Thyroid gland (tissue), 4 donors: ENCODE results near the gene ACTG2. TPM values are rescaled to one million over a fixed set of nuclear protein-coding genes. Genes with fewer than 3 reads are reported as not detected.
"Not testable (repeated sequence)": the region's sequence is repeated elsewhere in the genome, so short reads cannot be mapped to it uniquely, and the experiment has no call there.

Experiments
- DNase-seq, 2 donors: peaks; one replicate each; pipeline ENCODE4 v3.0.0-alpha.2; 2019
- H3K27ac ChIP-seq, 3 donors: fragments of 200-600 bp; sonication (generic); 1 replicate in 2 of 3; 2 replicates in 1 of 3; pipeline ENCODE4 v1.5.1; 2016 to 2019; ENCODE audit warnings: mild to moderate bottlenecking in 1 of 3, moderate library complexity in 1 of 3
- H3K27me3 ChIP-seq: fragments of 200-600 bp; sonication (generic); one replicate; pipeline ENCODE4 v1.5.1; 2019
- H3K36me3 ChIP-seq, 2 donors: fragments of 200-600 bp; sonication (generic); one replicate each; pipeline ENCODE4 v1.5.1; 2016 to 2019
- H3K4me1 ChIP-seq, 2 donors: fragments of 200-600 bp; sonication (generic); one replicate each; pipeline ENCODE4 v1.5.1; 2017 to 2019
- H3K4me3 ChIP-seq, 3 donors: fragments of 200-600 bp; sonication (generic); replicated peaks in 1 of 3; 1 replicate in 2 of 3; 2 replicates in 1 of 3; pipeline ENCODE4 v1.5.1; 2016; ENCODE audit warnings: mild to moderate bottlenecking in 1 of 3
- H3K9me3 ChIP-seq: fragments of 200-600 bp; sonication (generic); one replicate; pipeline ENCODE4 v1.5.1; 2017
- CTCF ChIP-seq, 6 experiments: fragments of 200-600 bp in 3 of 6; fragments of 450-650 bp in 3 of 6; sonication (generic) in 3 of 6; IDR thresholded peaks; one replicate each; pipeline ENCODE4 v1.5.1; 2016 to 2019; ENCODE audit warnings: antibody characterized with exemption in 6 of 6, mild to moderate bottlenecking in 2 of 6, inconsistent platforms in 1 of 6, moderate library complexity in 1 of 6
- POLR2A ChIP-seq, 2 donors: fragments of 450-650 bp; IDR thresholded peaks; one replicate each; pipeline ENCODE4 v1.6.1; 2017; ENCODE audit warnings: antibody characterized with exemption in 2 of 2, mild to moderate bottlenecking in 2 of 2, moderate library complexity in 1 of 2
- WGBS, 2 donors: methylation state at CpG; one replicate each; pipeline ENCODE4 v1.1.5; 2017; 5-methylcytosine and 5-hydroxymethylcytosine counted together
- intact Hi-C: fragments of 100-400 bp; cut with DNase I; formaldehyde crosslinking; loops from one replicate; pipeline ENCODE4 v1.15.1; 2023
- total RNA-seq, 4 donors: library from RNA; depleted of rRNA; stranded (reverse); fragments of >200 nt; gene quantifications; one replicate each; pipeline ENCODE4 v1.2.3, GENCODE V29; 2016

ACTG2 gene
- total RNA-seq, 4 donors from 2014 or later, result 1.5 to 24.4 (median 2.3) TPM

DNA sequence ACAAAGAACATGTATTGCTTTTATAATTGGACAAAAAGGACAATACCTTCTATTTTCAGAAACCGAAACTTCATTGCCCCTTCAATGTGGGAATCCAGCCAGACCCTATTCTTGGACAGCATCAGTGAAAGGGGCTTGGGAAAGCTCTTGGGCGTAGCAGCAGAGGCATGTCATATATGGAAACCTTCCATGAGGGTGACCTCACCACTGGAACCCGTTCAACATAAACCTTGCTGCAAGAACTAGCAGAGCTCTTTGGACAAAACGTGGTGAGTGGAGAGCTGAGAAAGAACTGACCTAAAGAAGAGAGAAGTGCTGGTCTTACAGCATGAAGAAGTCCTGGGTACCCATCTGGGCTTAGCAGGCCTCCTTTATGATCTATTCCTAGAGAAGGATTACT is 22.7 kb upstream of the ACTG2 start:
- intact Hi-C loops, result no loop called here
- Histone ChIP-seq H3K4me1 (no peaks in the 10 kb centered on the region), H3K27me3 (no peaks in the 10 kb centered on the region), H3K27ac (no peak overlapping the region), H3K4me3 (no peak overlapping the region), H3K9me3 (no peaks in the 10 kb centered on the region), H3K36me3 (peaks cover 0 to 9% of the 10 kb centered on the region in 2 donors)
- TF ChIP-seq CTCF (IDR thresholded peaks at IDR 0.05) (no peak), POLR2A (IDR thresholded peaks at IDR 0.05) (no peak)
- 63 to 73% methylated on average over 4 of the region's 4 CpGs for WGBS, 2 donors
- DNase-seq, result peak in 1 of 2 donors; percentile 5

DNA sequence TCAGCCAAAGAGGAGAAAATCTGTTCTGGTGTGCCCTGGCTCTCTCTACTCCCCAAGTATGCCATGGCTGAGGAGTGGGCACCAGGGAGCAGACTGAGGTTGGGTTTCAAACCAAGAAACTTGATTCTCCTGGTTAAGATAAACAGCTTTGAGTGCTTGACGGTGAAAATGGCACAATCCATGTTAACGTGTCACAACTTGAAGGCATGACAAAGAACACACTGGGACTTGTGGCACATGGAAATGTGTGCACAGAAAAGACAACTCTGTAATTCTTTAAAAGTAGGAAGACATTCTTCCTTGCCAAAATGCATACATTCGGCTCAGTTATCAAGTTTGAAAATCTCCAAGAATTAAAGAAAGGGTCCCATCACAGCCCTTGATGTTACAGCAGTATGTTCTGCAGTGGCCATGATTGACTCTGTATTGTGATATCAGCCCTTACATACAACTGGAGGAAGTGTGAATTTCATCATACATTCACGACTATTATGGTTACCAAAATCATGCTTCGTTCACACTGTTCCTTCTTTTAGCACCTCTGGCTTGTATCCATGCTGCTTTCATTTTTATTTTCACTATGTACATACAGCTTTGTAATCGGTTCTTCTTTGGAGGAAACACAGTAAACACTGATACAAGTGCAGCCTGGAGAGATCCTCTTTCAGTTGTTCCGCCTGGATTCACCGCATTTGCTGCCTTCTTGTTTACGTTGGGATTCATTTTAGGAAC is 15.6 kb upstream of the ACTG2 start:
- DNase-seq, result no peak
- intact Hi-C loops, result no loop called here
- Histone ChIP-seq H3K9me3 (no peaks in the 10 kb centered on the region), H3K4me3 (no peak overlapping the region), H3K36me3 (no peaks in the 10 kb centered on the region), H3K4me1 (no peaks in the 10 kb centered on the region), H3K27me3 (no peaks in the 10 kb centered on the region), H3K27ac (no peak overlapping the region)
- TF ChIP-seq CTCF (IDR thresholded peaks at IDR 0.05) (no peak), POLR2A (IDR thresholded peaks at IDR 0.05) (no peak)
- WGBS, 2 donors, result 52 to 54% methylated on average over 9 of the region's 9 CpGs

DNA sequence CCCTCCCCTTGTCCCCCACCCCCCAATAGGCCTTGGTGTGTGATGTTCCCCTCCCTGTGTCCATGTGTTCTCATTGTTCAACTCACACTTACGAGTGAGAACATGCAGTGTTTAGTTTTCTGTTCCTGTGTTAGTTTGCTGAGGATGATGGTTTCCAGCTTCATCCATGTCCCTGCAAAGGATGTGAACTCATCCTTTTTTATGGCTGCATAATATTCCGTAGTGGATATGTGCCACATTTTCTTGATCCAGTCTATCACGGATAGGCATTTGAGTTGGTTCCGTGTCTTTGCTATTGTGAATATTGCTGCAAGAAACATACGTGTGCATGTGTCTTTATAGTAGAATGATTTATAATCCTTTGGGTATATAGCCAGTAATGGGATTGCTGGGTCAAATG is 14.8 kb upstream of the ACTG2 start:
- 92% methylated on average over 5 of the region's 5 CpGs for WGBS, 2 donors

DNA sequence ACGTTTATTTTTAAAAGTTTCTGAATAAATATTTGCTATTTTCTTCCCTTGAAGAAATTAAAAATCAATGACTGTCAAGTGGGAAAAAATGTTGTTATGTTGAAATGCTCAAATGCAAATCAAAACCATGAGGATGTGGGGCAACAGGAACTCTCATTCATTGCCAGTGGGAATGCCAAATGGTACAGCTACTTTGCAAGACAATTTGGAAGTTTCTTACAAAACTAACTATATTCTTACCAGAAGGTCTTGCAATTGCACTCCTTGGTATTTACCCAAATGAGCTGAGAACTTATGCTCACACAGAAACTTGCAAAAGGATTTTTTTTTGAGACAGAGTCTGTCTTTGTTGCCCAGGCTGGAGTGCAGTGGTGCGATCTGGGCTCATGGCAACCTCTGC is 7.4 kb upstream of the ACTG2 start:
- H3K27ac ChIP-seq, result no peak overlapping the region
- H3K9me3 ChIP-seq, result no peaks in the 10 kb centered on the region
- H3K36me3 ChIP-seq, result no peaks in the 10 kb centered on the region
- 56% methylated on average over 2 of the region's 2 CpGs for WGBS, 2 donors
- no peaks in the 10 kb centered on the region for H3K4me1 ChIP-seq
- intact Hi-C loops, result no loop called here
- no peak for DNase-seq
- no peak for TF ChIP-seq CTCF (IDR thresholded peaks at IDR 0.05)
- TF ChIP-seq POLR2A (IDR thresholded peaks at IDR 0.05), result no peak
- no peak overlapping the region for H3K4me3 ChIP-seq
- no peaks in the 10 kb centered on the region for H3K27me3 ChIP-seq

More for the DNA sequence above, 14.8 kb upstream of the ACTG2 start:
- H3K9me3 ChIP-seq, intact Hi-C loops, H3K4me3 ChIP-seq, H3K36me3 ChIP-seq, H3K27me3 ChIP-seq, H3K27ac ChIP-seq, H3K4me1 ChIP-seq, DNase-seq: not testable (repeated sequence)

DNA sequence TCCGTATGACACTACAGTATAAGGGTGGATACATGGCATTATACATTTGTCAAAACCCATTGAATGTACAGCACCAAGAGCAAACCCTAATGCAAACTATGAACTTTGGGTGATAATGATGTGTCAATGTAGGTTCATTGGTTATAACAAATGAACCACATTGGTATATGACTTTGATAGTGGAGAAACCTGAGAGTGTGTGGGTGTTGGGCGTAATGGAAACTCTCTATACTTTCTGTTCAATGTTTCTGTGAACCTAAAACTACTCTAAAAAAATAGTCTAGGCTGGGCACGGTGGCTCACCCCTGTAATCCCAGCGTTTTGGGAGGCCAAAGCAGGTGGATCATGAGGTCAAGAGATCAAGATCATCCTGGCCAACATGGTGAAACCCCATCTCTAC is 6.5 kb upstream of the ACTG2 start:
- TF ChIP-seq POLR2A (IDR thresholded peaks at IDR 0.05) (no peak), CTCF (IDR thresholded peaks at IDR 0.05) (no peak)
- H3K4me3 ChIP-seq, result no peak overlapping the region
- no peaks in the 10 kb centered on the region for H3K9me3 ChIP-seq
- no peaks in the 10 kb centered on the region for H3K4me1 ChIP-seq
- no peak for DNase-seq
- H3K27ac ChIP-seq, result no peak overlapping the region
- H3K36me3 ChIP-seq, result no peaks in the 10 kb centered on the region
- 83 to 94% methylated on average over 4 of the region's 4 CpGs for WGBS, 2 donors
- no peaks in the 10 kb centered on the region for H3K27me3 ChIP-seq
- intact Hi-C loops, result no loop called here

GRCh38 chr2:73887596-73888353 is 5.0 kb upstream of the ACTG2 start:
- H3K9me3 ChIP-seq, intact Hi-C loops, H3K4me1 ChIP-seq, DNase-seq, H3K36me3 ChIP-seq, H3K27ac ChIP-seq, H3K4me3 ChIP-seq, H3K27me3 ChIP-seq: not testable (repeated sequence)
- 79 to 80% methylated on average over 11 of the region's 11 CpGs for WGBS, 2 donors
